Measurements from ENCODE around the gene ARL2.

Gene ARL2

DNA sequence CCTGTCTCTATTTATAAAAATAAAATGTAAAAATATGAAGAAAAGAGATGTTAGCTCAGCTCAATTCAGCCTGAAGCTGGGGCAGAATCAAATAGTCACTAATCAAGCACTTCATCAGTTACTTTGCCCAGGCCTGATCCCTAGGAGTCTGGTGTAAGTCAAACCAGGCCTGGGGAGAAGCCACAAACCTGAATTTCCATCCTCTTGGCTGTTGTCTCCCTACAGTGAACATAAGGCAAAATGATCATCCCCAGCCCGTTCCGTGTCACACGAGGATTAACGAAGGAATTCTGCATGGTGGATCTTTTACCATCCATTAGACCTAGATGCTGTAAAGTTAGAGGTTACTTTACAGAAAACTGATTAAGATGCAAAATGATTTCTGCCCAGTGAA is 50.9 kb downstream of the ARL2 start:
- no peak overlapping the region for H3K27ac ChIP-seq (ENCODE audit: low read length)
- peaks cover 16% of the 10 kb centered on the region for H3K4me1 ChIP-seq (ENCODE audit: control insufficient read depth, low read depth, low read length)
- no peaks in the 10 kb centered on the region for H3K36me3 ChIP-seq (ENCODE audit: control insufficient read depth, low read depth, low read length)
- H3K9ac ChIP-seq (ENCODE audit: low read length), result no peak overlapping the region
- H3K9me3 ChIP-seq (ENCODE audit: control insufficient read depth, low read depth, low read length), result no peaks in the 10 kb centered on the region
- H3K27me3 ChIP-seq (ENCODE audit: control insufficient read depth, insufficient read depth, low read length), result no peaks in the 10 kb centered on the region
- H3K4me3 ChIP-seq (ENCODE audit: low read length), result no peak overlapping the region

DNA sequence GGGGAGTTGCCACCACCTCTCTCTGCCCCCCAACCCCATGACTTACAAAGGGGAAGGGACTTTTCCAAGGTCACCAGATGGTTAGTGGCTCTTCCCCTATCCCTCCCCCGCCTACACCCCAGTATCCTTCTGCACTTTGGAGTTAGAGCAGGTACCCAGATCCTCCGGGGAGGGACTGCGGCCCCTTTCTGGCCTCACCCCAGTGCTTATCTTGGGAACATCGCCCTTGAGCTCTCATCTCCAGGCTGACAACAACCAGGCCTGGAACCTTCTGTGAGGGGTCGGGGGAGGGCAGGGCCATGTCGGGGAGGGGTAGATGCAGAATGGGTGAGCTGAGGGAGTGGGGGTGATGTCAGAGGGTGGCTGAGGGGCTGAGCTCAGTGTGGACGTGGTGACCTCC is 51.9 kb downstream of the ARL2 start:
- H3K36me3 ChIP-seq (ENCODE audit: control insufficient read depth, low read depth, low read length), result no peaks in the 10 kb centered on the region
- peaks cover 16% of the 10 kb centered on the region for H3K4me1 ChIP-seq (ENCODE audit: control insufficient read depth, low read depth, low read length)
- no peak overlapping the region for H3K9ac ChIP-seq (ENCODE audit: low read length)
- no peaks in the 10 kb centered on the region for H3K27me3 ChIP-seq (ENCODE audit: control insufficient read depth, insufficient read depth, low read length)
- no peak overlapping the region for H3K27ac ChIP-seq (ENCODE audit: low read length)
- peak overlapping the region; percentile 24 for H3K4me3 ChIP-seq (ENCODE audit: low read length)
- H3K9me3 ChIP-seq (ENCODE audit: control insufficient read depth, low read depth, low read length), result no peaks in the 10 kb centered on the region

DNA sequence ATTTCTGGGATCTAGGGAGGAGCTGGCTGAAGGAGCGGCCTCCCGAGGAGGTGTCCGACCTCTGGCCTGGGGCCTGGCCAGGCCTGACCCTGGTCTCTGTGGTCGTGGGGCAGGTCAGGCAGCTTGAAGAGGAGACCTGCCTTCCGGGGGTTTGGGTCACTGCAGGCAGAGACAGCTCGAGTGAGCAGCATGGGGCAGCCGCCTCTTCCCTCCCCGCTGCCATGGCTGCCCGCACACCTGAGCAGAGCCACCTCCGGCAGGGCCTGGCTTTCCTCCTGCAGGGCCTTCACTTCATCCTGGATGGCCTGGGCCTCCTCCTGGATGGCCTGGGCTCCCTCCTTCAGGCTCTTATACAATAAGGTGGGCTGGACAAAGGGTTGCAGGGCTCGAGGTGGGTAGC is 52.4 kb downstream of the ARL2 start:
- no peaks in the 10 kb centered on the region for H3K27me3 ChIP-seq (ENCODE audit: control insufficient read depth, insufficient read depth, low read length)
- H3K36me3 ChIP-seq (ENCODE audit: control insufficient read depth, low read depth, low read length), result no peaks in the 10 kb centered on the region
- peak overlapping the region; percentile 24 for H3K4me3 ChIP-seq (ENCODE audit: low read length)
- H3K27ac ChIP-seq (ENCODE audit: low read length), result no peak overlapping the region
- no peaks in the 10 kb centered on the region for H3K9me3 ChIP-seq (ENCODE audit: control insufficient read depth, low read depth, low read length)
- peak overlapping the region; percentile 8 for H3K9ac ChIP-seq (ENCODE audit: low read length)
- H3K4me1 ChIP-seq (ENCODE audit: control insufficient read depth, low read depth, low read length), result peaks cover 16% of the 10 kb centered on the region

DNA sequence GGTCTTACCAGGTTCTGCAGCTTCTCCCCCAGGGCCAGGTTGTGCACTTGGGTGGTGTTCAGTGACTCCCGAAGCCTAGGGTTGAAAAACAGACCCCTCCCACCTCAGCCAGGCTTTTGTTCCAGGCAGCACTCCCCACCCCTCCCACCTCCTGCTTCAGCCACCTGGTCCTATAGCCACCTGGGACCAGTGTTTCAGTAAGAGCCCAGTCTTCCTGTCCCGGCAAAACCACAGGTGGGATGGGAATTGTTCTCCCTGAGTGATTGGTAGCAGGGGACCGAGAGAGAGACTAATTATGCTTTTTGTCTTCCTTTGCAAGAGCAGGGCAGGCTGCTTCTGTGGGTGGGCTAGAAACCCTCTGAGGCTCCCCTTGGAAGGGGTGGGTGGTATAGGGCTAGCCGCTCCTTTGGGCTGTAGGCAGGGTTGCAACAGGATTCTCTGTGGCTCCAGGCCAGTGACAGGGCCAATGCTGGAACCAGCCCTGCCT is 52.9 kb downstream of the ARL2 start:
- Histone ChIP-seq H3K4me3 (ENCODE audit: low read length) (peak overlapping the region; percentile 24), H3K27me3 (ENCODE audit: control insufficient read depth, insufficient read depth, low read length) (no peaks in the 10 kb centered on the region), H3K36me3 (ENCODE audit: control insufficient read depth, low read depth, low read length) (no peaks in the 10 kb centered on the region), H3K4me1 (ENCODE audit: control insufficient read depth, low read depth, low read length) (peaks cover 16% of the 10 kb centered on the region), H3K27ac (ENCODE audit: low read length) (no peak overlapping the region), H3K9ac (ENCODE audit: low read length) (peak overlapping the region; percentile 8), H3K9me3 (ENCODE audit: control insufficient read depth, low read depth, low read length) (no peaks in the 10 kb centered on the region)

DNA sequence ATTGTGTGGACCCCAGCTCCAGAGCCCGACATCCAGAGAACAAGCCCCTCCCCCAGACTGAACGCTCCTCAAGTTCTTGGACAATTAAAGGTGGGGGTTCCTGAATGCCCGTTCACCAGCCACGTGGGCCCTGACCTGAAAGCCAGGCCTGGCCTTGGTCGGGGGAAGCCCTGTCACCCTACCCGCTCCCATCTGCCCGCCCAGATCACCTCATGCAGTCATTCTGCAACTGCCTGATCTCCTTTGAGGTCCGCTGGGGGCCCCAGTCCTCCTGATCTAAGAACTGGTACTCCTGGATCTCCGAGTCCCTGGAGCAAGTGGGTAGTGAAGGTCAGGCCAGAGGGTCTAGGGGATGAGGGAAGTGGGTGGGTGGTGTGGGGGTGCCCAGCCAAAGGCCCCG is 53.5 kb downstream of the ARL2 start:
- no peaks in the 10 kb centered on the region for H3K36me3 ChIP-seq (ENCODE audit: control insufficient read depth, low read depth, low read length)
- peaks cover 16% of the 10 kb centered on the region for H3K4me1 ChIP-seq (ENCODE audit: control insufficient read depth, low read depth, low read length)
- H3K4me3 ChIP-seq (ENCODE audit: low read length), result no peak overlapping the region
- H3K9ac ChIP-seq (ENCODE audit: low read length), result peak overlapping the region; percentile 5
- H3K27ac ChIP-seq (ENCODE audit: low read length), result no peak overlapping the region
- H3K9me3 ChIP-seq (ENCODE audit: control insufficient read depth, low read depth, low read length), result no peaks in the 10 kb centered on the region
- H3K27me3 ChIP-seq (ENCODE audit: control insufficient read depth, insufficient read depth, low read length), result no peaks in the 10 kb centered on the region

DNA sequence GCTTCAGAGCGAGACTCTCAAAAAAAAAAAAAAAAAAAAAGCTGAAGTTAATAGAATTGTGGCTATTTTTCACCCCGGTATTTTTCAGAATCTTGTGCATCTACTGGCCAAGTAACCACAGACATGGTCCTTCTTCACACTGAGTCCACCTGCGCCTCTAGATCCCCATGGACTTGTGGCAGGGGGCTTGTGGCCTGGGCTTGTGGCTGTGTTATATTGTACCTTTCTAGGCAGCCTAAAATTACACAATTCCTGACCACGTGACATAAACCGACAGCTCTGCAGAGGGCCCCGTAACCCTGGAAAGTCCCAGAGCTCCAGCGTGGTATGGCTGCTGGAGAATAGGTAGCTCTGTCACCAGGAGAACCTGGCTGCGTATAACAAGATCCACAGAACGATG is 55.3 kb downstream of the ARL2 start:
- peaks cover 16% of the 10 kb centered on the region for H3K4me1 ChIP-seq (ENCODE audit: control insufficient read depth, low read depth, low read length)
- no peaks in the 10 kb centered on the region for H3K36me3 ChIP-seq (ENCODE audit: control insufficient read depth, low read depth, low read length)
- no peaks in the 10 kb centered on the region for H3K27me3 ChIP-seq (ENCODE audit: control insufficient read depth, insufficient read depth, low read length)
- H3K9ac ChIP-seq (ENCODE audit: low read length), result no peak overlapping the region
- no peaks in the 10 kb centered on the region for H3K9me3 ChIP-seq (ENCODE audit: control insufficient read depth, low read depth, low read length)
- H3K4me3 ChIP-seq (ENCODE audit: low read length), result no peak overlapping the region
- H3K27ac ChIP-seq (ENCODE audit: low read length), result no peak overlapping the region
